DOHH2 (cell line): Measurements from ENCODE around the gene PKD1L1.

Source experiments
- EZH2phosphoT487 ChIP-seq: fragments of 200-600 bp; sonication (generic); IDR thresholded peaks from 2 replicates; pipeline ENCODE4 v1.6.1; 2017; ENCODE audit warnings: borderline replicate concordance, mild to moderate bottlenecking, antibody characterized with exemption, low read length, moderate library complexity, mixed read lengths
- TF ChIP-seq, protein P1 (sequence below): fragments of 200-600 bp; sonication (generic); IDR thresholded peaks from one replicate; pipeline ENCODE4 v1.5.1; 2014; ENCODE audit warnings: antibody characterized with exemption, mild to moderate bottlenecking, low read depth, low read length; ENCODE audit not compliant: poor library complexity, severe bottlenecking

- TF ChIP-seq, protein P1, sequence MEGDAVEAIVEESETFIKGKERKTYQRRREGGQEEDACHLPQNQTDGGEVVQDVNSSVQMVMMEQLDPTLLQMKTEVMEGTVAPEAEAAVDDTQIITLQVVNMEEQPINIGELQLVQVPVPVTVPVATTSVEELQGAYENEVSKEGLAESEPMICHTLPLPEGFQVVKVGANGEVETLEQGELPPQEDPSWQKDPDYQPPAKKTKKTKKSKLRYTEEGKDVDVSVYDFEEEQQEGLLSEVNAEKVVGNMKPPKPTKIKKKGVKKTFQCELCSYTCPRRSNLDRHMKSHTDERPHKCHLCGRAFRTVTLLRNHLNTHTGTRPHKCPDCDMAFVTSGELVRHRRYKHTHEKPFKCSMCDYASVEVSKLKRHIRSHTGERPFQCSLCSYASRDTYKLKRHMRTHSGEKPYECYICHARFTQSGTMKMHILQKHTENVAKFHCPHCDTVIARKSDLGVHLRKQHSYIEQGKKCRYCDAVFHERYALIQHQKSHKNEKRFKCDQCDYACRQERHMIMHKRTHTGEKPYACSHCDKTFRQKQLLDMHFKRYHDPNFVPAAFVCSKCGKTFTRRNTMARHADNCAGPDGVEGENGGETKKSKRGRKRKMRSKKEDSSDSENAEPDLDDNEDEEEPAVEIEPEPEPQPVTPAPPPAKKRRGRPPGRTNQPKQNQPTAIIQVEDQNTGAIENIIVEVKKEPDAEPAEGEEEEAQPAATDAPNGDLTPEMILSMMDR, result no peak
- no peak for TF ChIP-seq EZH2phosphoT487
Observed at GRCh38 chr7:47877336-47877735, 70.9 kb downstream of the PKD1L1 start.
